DMS114 treated with DMSO at 0.1 percent for 48 hours (cell line): ENCODE measurements around the gene IL27RA.
"Not testable (repeated sequence)": the region's sequence is repeated elsewhere in the genome, so short reads cannot be mapped to it uniquely, and the experiment has no call there.

Source experiments
- DNase-seq: peaks from one replicate; lab custom pipeline; 2025; ENCODE audit not compliant: unreplicated experiment; lab: John Stamatoyannopoulos, UW

The IL27RA gene

GRCh38 chr19:13998426-13998825, 33.1 kb upstream of the IL27RA start:
- no peak for DNase-seq

- no peak for DNase-seq
These were observed 32.5 kb upstream of the IL27RA start for GRCh38 chr19:13999085-13999484.

GRCh38 chr19:14000691-14001375, 30.7 kb upstream of the IL27RA start:
- DNase-seq = no peak

- DNase-seq = no peak
These were observed 28.9 kb upstream of the IL27RA start for GRCh38 chr19:14002571-14003250.

DNA sequence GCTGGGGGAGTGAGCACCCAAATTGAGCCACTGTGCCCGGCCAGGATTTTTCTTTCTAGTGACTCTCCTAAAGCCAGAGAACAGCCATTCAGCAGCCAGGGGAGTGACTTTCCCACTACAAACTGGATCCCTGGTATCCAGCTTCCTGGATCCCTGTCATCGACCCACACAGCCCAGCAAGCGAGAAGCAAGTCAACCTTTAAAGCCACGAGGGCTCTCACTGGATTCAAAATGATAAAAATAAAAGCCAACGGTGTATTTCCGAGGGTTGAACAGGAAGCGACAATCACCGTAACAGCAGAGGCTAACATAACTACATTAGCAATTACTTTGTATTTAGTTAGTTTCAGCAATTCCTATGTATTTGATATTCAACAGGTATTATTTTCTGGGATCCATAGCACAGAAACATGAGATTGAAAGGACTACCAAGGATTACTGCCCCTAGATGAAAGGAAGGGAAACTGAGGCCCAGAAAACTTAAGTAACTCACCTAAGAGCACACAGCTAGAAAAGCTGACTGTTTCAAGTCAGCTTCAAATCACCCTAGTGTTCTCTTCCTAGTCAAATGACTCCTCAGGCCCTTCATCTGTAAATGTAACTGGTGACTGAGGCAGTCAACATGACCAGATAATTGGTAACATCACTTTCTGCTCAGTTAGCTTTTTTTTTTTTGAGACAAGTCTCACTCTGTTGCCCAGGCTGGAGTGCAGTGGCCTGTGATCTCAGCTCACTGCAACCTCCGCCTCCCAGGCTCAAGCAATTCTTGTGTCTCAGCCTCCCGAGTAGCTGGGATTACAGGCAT, 28.1 kb upstream of the IL27RA start:
- no peak for DNase-seq

- peak; percentile 6 for DNase-seq
These were observed 26.8 kb upstream of the IL27RA start for GRCh38 chr19:14004619-14005348.

DNA sequence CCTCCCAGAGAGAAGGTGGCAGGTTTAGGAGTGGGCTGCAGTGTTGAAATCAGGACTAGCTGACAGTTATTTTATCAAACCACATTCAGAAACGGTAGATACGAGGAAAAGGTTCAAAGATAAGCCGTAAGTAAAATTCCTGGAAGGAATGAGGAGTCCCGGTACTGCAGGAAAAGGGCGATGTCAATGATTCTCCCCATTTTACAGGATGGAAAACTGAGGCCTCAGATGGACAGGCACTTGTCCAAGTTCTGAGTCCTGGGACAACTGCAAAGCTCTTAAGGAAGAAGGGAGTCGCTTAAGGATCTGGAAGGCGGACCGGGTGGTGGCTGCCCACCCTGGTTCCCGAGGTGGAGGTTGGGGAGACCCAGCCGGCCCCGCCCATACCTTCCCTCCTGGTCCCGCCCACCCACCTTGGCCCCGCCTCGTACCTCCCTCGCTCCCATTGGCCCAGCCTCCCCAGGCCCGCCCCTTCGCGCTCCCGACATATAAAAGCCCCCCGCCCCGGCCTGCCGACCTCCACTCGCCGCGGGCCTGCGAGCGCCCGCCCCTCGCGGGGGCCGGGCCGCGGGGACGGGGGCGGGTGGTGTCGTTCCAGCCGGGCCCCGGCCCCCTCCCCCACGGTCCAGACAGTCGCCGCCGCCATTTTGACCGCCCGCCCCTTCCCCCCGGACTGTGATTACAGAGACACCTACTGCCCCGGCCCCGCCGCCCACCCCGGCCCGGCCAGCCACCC, 26.0 kb upstream of the IL27RA start:
- peak; percentile 22 for DNase-seq

DNA sequence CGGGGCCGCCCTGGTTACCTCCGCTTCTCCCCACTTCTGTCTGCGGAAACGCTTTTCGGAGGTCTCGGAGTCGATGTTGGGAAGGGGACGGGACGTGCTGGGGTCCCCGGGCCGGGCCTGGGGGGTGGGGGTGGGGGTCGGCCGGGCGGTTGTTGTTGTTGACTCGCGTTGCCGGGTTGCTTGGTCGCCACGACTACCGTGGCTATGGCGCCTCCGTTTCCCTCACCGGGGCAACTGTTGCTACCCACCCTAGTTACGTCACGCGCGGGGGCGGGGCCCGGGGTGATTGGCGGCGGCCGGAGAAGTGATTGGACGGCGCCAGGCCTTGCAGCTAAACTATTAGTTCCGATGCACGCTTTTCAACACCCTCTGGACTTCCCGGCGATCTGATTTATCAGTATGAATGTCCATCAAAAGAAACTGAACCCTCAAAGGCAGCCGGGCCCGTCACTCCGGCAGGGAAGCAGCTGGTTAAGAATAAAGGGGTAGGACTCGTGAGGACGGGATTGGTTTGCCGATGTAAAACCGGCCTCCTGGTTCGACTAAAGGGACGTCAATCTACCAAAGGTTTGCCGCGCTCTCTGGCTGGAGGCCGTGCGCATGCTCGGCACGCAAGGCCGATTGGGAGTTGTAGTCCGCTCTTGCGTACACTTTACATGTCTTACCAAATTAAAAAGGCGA, 25.3 kb upstream of the IL27RA start, which contains the start of gene RFX1:
TSS of gene RFX1 (minus strand) at position 236 of the 681 bp plus-strand sequence. CDS start 12,477 bp downstream, outside the sequence.
- peak; percentile 97 for DNase-seq

GRCh38 chr19:14006766-14007562, 24.6 kb upstream of the IL27RA start:
- DNase-seq = no peak

GRCh38 chr19:14012378-14012915, 19.1 kb upstream of the IL27RA start:
- no peak for DNase-seq

- no peak for DNase-seq
These were observed 16.0 kb upstream of the IL27RA start for GRCh38 chr19:14015524-14016035.

DNA sequence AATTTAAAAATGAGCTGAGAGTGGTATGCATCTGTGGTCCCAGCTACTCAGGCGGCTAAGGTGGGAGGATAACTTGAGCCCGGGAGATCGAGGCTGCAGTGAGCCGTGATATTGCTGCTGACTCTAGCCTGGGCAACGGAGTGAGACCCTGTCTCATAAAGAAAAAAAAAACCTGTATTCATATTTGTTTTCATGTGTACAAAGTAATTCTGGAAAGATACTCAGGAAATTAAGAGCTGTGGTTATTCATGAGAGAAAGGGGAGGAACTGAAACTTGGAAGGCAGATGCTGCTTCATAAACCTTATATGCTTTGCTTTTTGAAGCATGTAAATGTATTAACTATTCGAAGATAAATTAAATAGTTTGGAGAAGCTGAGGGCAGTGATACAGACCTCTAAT, 12.5 kb upstream of the IL27RA start:
- DNase-seq = no peak

GRCh38 chr19:14019739-14020138, 11.8 kb upstream of the IL27RA start:
- DNase-seq = not testable (repeated sequence)

DNA sequence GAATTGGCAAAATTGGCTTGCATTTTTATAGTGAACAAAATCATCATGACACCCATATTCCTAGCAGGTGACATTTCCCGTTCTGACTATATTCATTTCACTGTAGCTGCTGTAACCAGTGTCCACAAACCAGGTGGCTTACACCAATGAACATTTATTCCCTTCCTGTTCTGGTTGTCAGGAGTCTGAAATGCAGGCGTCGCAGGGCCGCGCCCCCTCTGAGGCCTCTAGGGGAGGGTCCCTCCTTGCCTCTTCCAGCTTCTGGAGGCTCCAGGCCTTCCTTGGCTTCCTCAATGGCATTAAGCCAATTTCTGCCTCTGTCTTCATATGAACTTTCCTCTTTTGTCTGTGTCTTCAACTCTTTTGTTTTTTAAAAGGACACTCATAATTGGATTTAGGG, 10.1 kb upstream of the IL27RA start:
- no peak for DNase-seq

GRCh38 chr19:14022469-14022868, 9.1 kb upstream of the IL27RA start:
- no peak for DNase-seq

DNA sequence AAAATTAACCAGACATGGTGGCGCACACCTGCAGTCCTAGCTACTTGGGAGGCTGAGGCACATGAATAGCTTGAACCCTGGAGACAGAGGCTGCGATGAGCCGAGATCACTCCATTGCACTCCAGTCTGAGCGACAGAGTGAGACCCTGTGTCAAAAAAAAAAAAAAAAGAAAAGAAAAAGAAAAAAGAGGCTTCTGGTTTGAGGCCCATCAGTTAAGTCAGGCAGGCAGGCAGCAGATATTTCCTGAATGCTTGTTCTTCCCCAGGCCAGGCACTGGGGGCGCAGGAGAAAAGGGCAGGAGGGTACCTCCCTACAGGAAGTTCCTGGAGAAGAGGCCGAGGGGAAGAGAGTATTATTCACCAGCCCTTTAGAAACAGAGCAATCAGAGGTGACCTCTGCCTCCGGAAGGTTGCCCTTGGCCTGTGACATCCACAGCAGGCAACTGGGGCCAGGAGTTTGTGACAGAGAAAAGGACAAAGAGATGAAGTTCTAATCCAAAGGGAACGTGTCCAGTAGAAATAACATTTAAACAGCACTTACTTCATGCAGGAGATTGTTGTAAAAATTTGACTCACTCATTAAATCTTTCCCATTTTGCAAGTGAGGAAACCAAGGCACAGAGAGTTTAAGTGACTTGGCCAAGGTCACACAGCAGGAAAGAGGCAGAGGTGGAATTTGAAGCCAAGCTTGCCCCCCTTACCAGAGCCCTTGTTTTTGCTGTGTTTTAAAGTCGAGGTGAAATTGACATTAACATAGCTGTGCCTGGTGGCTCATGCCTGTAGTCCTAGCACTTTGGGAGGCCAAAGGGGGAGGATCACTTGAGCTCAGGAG, 7.9 kb upstream of the IL27RA start:
- peak; percentile 18 for DNase-seq

DNA sequence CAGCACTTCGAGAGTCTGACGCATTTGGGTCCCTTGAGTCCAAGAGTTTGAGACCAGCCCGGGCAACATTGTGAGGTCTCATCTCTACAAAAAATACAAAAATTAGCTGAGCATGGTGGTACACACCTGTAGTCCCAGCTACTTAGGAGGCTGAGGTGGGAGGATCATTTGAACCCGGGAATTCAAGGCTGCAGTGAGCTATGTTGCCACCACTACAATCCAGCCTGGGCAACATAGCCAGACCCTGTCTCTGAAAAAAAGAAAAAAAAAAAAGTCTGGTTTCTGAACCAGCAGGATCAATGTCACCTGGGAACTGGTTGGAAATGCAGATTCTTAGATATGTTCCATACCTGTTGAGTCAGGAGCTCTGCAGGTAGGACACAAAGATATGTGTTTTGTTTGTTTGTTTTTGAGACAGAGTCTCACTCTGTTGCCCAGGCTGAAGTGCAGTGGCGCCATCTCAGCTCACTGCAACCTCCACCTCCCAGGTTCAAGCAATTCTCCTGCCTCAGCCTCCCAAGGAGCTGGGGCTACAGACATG, 4.8 kb upstream of the IL27RA start:
- DNase-seq = not testable (repeated sequence)
